GM12872 (cell line): ENCODE measurements around the gene PDGFA.

Source experiments
- CTCF ChIP-seq: IDR thresholded peaks from 3 replicates; pipeline ENCODE4 v1.5.1; 2011; ENCODE audit warnings: low read depth, mild to moderate bottlenecking, low read length, moderate library complexity; ENCODE audit not compliant: insufficient read depth

Gene PDGFA

DNA sequence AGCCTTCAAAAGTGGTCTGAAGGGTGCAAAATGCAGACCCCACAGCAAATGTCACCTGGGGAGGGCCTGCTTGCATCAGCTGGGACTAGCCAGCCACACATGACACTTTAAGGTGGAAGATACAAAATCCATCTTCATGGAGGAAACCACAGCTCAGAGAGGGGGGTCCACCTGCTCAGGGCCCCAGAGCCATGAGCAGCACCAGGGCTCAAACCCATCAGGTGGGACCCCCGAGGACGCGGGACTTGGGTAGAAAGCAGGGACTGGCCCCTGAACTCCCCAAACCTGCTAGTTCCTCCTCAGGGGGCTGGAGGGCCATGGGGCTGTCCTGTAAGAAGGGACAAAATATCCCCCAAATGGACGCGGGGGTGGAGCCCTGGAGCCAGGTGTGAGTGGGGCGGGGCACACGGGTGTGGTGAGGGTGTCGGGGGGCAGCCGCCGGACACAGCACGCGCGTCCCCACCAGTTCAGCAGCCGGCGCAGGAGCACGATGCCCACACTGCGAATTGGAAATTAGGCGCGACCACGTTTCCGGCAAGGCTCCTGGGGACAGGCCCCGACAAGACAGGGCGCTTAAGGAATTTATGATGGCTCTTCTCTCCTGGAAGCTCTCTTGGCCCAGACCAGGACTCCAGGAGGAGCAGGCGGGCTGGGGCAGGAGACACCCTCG, 8.0 kb downstream of the PDGFA start:
- no peak for TF ChIP-seq CTCF

GRCh38 chr7:510782-511281, 8.8 kb downstream of the PDGFA start:
- TF ChIP-seq CTCF = no peak

DNA sequence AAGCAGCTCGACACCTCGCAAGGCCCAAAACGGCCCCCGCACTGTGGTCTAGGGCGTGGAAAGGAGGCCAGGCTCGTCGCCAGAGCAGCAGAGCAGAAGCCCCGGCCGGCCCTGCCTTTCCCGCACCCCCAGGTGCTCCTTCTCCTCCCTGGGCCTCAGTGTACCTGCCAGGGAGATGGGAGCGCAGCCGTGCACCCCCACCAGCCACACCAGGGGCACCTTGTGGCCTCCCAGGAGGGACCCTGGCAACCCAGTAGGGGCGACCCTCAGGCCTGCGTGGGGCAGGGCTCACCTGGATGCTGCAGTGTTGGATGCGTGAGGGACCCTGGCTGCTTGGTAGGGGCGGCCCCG, 9.5 kb downstream of the PDGFA start:
- TF ChIP-seq CTCF = no peak

DNA sequence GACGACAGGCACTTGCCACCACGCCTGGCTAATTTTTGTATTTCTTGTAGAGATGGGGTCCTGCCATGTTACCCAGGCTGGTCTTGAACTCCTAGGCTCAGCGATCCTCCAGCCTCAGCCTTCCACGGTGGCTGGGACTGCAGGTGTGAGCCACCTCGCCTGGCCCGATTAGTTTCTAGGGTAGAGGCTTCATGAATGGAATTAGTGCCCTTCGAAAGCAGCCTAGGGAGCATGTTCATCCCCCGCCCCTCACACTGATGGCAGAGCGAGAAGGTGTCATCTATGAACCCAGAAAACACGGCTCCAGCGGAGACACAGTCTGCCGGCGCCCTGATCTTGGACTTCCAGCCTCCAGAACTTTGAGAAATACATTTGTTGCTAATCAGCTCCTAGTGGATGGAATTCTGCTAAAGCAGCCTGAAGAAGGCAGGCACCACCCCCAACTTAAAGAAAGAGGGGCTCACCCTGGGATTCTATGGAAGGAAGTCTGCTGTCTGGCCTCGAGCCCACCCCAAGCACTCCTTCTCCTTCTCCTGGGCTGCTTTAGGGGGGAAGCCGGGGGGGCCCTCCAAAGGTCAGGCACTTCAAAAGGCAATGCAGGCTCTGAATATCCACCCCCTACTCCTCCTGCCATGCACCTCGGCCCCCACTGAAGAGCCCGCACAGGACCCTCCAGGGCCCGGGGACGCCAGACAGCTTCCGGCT, 10.1 kb downstream of the PDGFA start:
- no peak for TF ChIP-seq CTCF

GRCh38 chr7:508461-509170, 11.0 kb downstream of the PDGFA start:
- no peak for TF ChIP-seq CTCF

DNA sequence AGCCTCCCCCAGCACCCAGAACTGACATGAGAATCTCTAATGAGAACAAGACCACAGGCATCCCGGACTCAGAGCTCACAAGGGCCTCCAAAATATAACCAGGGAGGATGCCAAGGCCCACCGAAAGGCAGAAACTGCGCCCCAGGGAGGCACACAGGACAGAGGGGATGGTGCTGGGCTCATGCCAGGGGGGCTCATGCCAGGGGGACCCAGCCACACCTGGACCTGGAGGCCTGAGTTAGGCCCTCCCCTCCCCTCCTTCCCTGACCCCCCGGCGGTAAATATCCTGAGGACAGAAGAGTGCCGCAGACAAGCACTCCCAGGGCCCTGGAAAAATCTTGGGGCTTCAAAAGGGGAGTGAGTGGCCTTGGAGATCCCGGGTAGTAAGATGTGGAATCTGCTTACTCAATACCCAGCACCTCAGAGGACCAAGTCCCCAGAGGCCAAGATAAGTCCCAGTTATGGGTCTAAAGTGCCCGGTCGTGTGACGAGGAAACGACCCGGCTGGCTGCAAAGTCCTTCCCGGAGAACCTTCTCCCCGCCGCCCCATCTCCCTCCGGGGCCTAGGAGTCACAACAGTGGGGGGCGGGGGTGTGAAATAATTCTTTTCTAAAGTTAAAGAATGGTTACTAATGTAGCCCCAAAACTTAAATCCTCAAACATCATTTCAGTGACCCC, 11.9 kb downstream of the PDGFA start:
- TF ChIP-seq CTCF = no peak
